GM18868 (cell line): ENCODE measurements around the gene CEACAM21.
A peak's percentile ranks its signal among the peaks of the same experiment; 100 is the strongest.

Experiments used
- ATAC-seq: cut with Tn5 transposase; IDR thresholded peaks from one replicate; pipeline ENCODE4 v1.9.1; 2021; ENCODE audit warnings: mild to moderate bottlenecking, moderate library complexity; ENCODE audit not compliant: unreplicated experiment

Gene CEACAM21

DNA sequence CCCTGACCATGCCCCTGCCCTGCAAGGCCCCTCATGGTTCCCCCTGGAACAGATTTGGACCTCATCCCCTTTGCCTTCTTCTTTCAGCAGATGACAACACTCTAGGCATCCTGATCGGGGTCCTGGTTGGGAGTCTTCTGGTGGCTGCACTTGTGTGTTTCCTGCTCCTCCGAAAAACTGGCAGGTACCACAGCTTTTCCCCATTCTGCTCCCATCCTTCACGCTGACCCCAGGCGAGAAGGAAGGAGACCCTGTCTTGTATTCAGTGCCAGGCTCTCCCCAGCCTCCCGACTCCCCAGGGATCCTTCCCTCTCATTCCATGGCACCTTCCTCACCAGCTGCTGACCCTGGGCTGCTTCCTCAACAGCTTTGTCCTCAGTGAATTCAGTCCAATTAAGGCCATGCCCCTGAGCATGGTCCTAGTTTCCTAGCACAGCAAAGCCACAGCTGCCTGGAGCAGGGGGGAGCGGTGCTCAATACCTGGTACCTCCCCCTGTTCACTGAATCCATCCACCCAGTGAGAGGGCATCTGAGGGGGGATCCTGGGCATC is 8.4 kb downstream of the CEACAM21 start:
- no peak for ATAC-seq

DNA sequence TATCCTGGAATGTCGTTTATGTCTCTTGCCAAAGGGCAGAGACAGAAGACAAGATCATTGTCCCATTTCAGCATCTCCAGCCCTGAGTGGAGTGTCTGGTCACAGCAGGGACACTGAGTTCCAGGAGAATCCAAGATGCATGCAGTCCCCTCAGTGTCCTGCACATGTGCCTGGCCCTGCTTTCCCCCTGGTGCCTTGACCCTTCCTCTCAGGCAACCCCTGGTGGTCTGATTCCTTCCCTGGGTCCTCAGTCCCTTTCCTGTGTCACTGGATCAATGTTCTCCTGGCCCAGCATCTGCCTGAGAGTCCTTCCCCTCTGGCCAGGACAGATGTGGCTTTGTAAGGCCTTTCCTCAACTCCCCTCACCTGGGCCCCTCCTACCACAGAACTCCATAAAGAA is 9.0 kb downstream of the CEACAM21 start:
- no peak for ATAC-seq

DNA sequence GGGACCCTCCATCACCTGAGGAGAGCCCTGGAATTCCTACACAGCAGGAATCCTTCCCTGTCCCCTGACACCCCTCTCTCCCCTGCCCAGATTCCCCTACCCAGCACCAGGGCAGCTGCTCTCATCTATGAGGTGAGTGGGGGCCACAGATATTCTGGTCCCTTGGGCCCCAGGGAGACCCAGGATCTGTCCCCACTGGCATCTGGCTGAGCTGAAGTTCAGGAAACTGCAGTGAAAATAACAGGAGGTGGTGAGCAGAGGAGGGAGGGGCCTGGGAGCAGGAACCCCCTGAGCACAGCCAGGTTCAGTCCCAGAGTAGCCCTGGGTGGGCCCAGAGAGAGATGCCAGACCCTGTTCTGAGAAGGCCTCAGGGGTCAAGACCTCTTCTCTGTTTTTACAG is 10.1 kb downstream of the CEACAM21 start:
- no peak for ATAC-seq

DNA sequence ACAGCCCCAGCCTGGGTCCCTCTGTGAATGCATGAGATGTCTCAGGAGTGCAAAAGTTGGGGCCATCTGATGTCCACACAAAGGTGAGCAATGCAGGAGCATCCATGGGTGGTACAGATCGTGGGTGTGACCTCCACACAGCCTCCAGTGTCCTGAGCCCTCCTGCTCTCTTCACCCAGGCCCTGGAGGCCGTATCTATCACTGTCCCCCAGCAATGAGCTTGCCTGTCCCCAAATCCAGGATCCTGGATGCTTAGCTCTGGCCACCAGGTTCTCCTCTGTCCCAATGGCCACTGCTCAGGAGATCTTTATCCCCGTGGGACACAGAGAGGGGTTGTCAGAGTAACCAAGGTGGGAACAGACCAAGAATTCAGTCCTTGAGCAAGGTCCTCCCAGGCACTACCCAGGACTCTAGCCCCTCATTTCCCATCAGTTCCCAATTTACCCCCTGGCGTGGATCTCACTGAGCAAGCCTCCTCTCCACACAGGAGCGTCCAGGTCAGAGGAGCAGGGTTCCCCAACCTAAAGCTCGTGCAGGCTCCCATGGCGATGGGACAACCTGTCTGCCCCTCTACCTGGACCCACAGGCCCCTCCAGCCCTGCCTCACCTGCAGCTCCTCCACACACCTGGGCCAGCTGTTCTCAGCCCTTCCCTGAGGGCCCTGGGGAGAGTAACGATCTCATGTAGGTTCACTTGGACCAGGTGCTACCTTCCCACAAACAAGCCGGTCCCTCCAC is 11.3 kb downstream of the CEACAM21 start:
- ATAC-seq: no peak

DNA sequence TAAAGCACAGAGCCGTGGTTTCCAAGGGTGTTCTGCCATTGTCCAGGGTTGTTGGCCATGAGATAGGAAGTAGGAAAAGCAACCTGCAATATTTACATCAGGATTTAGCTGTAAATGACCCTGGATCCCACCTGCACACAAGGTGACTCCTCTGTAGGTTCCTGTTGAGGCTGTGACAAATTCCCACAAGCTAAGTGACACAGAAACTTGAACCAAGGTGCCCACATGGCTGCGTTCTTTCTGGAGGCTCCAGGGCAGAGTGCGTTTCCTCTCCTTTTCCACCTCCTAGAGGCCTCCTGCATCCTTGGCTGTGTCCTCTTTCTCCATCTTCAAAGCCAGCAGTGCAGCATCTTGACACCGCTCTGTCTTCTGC is 11.9 kb downstream of the CEACAM21 start:
- no peak for ATAC-seq

DNA sequence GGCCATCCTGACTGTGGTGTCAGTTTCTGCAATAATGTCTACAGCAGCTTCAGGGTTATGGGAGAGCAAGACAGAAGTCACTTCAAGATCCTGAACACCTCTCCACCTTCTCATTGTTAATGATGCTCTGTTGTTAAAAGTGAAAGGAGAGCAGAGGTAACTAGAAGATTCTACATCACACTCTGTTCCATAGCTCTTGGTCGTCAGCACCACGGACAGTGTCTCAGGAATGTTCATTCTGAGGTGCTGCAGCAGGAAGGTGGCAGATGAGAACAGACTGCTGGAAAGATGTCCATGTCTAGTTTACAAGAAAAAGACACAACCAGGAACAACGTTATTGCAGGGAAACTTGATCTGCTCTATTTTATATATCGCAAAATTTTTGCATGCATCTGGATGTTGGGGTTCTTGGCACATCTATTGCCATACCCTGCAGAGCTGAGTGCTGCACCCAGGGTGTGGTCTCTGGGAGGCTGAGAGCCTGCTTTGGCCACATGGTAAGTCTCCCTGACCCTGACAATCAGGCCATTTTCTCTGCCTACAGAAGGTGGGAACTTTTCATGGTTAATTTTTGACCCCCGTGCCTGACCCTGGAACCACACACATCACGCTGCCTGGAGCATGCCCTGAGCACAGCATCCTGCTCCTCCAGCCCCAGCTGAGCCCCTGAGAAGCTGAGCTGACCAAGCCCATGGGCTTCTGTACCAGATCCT is 12.7 kb downstream of the CEACAM21 start:
- no peak for ATAC-seq

DNA sequence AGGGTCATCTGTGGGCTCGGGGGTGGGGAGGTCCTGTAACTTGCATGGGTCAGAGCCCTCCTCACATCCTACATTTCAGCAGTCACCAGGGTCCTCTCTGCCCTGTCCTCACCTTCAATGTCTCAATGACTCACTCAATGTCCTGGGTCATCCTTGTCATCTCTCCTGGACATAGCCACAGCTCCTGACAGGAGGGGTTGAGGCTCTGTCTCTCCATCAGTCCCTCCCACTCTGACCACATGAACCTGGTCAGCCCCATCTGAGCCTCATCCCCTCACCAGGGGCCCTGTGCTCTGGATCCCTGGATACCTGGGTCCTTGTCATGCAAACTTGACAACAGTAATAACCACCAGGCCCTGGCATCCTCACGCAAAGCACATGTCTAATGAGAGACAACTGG is 13.4 kb downstream of the CEACAM21 start:
- no peak for ATAC-seq

DNA sequence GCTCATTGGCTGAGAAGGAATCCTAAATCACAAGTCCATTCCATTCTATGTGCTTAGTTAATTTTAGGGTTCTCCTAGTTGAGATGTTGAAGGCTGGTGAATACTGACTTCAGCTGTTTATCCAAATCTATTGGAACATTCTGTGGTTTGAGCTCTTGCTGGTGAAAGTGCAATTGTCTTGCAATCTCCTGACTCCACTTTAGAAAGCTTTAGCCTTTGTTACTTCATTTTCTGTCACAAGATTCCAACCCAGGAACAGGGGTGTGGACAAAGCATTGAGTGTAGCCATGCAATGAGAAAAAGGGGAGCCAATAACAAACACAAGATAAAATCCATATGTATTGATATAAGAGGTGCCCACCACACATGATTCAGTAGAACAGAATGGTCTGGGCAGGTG is 15.0 kb downstream of the CEACAM21 start:
- ATAC-seq: no peak

DNA sequence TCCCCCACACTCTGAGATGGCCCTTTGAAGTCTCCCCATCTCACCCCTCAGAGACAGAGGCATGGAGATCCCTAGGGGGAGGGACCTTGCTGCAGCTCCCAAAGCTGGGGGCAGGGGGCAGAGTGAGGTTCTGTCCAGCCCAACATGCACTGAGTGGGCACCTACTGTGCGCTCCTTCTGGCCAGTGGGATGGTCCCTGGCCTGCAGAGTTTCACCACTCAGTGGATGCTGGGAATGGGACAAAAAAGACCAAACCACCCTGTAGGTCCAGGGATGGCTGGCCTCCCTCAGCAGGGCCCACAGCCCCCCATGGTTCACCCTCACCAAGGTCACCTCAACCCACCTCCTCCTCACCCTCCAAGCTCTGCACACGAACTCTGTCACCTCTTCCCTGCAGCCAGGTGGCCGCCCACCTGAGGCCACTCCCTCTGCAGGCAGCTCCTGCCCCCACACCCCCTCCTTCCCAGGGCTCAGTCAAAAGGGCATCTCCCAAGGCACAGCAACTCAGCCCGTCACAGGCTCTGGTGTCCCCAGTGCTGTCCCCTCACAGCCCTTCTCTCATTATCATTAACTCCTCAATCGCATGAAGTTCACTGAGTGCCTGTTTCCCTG is 16.1 kb downstream of the CEACAM21 start:
- ATAC-seq: no peak

DNA sequence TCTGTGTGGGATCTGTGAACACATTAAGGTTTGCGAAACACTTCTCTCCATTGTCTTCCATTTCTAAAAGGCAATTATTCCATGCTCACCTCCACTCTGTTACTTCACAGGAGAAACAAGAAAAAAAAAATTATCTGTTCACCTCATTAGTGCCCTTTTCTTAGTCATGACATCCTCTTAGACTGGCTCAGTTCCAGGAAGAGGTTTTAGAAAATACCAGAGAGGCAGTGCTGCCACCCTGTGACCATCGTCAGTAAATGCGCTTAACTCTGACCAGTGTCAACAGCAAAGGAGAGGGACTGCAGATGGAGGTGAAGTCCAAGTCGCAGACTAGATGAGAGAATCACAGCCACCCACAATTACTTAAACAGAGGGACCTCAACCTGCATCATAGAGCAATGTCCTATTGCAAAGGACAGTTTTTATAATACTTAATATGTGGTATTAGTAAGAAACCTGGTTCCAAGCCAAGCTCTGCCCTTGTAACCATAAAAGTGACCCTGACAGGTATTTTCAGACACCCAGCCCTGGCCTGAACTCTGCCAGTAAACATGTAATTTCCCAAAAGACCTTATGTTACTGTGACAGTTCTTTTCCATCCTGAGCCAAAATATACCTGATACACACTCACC is 19.4 kb downstream of the CEACAM21 start:
- no peak for ATAC-seq

DNA sequence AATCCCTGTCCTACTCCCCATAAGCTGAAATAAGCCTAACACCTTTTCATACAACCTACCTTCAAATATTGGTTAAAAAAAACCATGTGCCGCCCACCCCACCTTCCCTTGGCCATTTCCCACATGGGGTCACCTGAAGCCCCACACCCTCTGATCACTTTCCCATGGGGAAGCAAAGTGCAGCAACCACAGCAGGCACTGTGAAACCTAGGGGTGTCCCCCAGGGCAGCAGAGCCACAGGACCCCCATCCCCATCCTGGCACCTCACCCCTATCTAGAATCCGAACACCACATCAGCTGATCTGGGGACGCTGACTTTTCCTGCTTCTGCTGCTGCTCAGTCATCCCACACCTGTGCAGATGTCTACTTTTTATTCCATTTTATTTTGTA is 19.9 kb downstream of the CEACAM21 start:
- no peak for ATAC-seq

DNA sequence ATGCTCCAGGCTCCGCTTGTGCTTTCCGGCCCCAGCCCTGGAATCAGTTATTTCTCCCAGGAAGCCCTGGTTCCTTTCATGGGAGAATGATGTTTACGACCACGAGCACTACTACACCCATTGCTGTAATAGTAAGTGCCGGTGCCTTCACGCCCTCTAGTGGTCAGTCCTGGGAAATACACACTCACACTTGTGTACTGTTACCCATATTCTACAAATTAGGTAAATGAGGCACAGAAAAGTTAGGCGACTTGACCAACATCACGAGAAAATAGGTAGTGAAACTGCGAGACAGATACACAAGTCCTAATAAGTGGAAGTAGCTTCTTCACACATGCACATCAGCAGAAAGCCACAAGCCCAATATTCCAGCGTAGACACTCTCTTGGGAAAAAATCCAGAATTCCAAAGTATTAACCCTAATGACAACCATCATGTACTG is 21.7 kb downstream of the CEACAM21 start:
- peak; percentile 65 for ATAC-seq

DNA sequence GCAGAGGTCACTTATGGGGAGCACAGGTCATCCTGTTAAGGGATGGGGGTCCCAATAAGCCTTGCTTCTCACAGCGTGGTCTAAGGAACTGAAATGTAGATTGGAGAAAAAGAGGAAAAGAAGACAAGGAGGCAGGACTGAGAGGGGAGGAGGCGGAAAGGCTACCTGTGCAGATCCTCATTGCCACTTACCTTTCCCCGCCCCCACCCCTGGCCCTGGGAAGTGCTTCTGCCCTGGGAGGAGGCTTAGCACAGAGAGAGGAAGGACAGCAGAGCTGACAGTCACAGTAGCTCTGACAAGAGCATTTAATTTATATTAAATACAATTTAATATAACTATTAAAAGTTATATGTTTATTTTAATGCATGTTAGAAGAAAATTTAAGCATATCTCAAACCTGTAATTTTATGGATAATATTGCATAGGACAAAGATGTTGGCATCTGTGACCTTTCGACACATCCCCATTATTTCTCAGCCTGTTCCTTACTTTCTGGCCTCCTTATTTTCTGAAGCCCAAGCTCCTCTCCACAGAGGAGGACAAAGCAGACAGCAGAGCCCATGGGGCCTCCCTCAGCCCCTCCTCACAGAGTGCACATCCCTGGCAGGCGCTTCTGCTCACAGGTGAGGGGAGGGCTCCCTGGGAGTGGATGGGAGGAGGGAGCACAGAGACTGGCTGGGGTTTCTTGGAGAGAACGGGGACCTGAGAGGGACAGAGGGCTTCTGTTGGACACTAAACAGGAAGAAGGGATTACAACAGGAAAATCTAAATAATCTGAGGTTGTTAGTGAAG is 23.4 kb downstream of the CEACAM21 start:
- ATAC-seq: no peak

DNA sequence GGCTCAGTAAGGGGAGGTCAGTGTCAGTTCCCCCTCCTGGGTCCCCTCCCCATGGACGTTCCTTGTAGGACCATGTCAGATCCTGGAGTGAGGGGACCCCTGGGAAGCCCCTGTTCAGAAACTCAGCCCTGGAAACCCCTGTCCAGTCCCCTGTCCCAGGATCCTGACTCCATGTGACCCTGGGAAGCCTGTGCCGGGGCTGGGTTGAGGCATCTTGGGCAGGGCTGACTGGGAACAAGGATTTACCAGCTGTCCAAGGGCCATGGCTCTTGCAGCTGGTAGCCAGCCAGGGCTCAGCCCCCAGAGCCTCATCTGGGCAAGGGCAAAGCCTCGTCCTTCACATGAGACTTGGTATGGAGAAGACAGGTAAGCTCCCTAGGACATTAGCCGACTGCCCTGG is 25.8 kb downstream of the CEACAM21 start:
- no peak for ATAC-seq

DNA sequence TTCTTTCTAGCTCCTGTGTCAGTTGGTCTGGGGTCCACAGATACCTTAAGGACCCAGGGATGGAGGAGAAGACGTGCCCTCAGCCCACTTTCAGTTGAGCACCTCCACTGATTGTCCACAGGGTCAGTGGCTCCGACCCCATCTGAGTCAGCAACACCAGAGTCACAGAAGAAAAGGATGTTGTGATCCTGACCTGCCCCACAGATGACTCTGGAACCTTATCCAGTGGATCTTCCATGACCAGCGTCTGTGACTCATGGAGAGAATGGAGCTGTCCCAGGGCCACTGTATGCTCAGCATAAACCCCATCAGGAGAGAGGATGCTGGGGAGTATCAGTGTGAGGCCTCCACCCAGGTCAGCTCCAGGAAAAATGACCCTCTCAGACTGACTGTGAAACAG is 28.9 kb downstream of the CEACAM21 start:
- ATAC-seq: no peak

DNA sequence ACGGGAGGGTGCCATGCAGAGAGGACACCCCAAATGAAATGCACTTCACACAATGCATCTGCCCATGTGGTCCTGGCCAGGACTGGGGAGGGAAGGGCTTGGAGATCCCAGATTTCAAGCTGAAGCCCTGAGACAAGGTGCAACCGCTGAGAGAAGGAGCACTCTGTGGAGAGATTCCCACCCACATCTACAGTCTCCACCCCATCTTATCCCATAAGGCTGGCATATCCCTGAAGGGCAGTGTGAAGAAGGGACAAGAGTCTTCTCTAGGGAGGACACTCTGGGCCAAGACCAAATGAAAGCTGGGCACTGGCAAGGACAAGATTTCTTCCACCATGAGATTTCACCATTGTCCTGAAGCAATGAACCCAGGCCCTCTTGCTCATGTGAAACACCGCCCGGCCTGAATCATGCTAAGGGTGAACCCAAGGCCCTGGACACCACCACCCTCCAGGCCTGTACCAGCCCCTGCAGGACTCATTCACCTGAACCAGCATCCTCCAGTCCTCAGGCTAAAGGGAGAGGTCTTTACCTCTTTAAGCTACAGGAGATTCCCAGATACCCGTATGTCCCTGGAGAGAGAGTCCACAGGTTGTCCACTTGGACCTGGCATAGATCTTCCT is 30.4 kb downstream of the CEACAM21 start:
- ATAC-seq: no peak

DNA sequence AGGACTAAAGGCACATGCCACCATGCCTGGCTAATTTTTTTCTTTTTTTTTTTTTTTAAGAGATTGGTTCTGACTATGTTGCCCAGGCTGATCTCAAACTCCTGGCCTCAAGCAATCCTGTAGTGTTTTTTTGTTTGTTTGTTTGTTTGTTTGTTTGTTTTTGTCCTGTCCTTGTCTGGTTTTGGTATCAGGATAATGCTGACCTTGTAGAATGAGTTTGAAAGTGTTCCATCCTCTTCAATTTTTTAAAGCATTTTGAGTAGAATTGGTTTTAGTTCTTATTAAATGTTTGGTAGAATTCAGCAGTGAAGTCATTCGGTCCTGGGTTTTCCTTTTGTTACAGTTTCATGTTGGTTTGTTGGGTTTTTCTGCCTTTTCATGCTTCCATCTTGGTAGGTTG is 31.7 kb downstream of the CEACAM21 start:
- no peak for ATAC-seq

DNA sequence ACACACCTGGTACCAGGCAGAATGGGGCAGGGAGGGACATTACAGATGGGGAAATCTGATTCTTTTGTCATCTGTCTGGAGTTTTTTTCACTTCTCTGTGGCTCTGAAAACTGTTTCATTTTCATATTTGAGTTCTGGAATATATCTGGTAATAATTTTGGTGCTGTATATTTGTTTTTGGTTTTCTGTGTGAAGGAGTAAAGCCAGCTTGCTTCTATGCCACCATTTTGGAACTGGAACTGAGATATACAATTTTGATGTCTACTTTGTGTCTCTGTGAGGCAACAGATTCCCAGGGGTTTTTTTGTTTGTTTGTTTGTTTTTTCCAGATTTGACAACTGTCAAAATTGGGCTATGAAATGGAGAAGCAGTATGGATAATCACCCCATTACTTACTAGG is 34.8 kb downstream of the CEACAM21 start:
- ATAC-seq: no peak

DNA sequence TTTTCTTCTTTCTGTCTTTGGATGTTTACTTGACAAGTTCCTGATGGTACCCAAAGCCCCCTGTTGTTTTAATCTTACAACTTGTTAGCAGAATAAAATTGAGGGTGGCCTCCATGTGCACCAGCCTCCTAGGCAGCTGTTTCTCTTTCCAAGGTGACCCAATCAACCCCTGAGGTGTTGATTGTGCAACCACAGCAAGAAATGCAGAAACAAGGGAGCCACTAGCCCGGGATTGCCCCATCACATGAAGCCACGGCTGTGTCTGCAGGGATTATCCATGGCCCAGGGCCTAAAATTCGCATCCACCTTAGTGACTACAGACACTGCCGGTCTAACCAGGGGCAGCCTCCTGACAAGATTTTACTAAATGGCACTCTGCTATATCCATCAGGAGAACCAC is 36.5 kb downstream of the CEACAM21 start:
- ATAC-seq: no peak

DNA sequence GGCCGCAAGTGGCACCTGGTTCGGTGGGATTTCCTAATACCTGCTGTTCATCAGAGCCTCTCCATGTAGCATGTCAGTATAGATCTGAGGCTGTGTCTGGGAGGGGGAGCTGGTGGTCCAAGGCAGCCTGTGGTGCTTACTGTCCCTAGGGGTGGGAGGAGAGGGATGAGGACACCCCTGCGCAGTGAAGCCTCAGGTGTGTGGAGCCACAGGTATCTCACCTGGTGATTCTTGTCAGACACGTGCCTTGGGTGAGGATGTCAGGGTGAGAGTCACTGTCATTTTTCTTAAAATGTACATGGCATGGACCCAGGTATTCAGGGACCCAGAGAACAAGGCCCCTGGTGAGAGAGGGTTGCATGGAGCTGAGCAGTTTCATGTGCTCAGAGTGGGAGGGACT is 39.2 kb downstream of the CEACAM21 start:
- ATAC-seq: no peak
